Lung (tissue), 12 donors: ENCODE results near the gene PCSK9. TPM values are rescaled to one million over a fixed set of nuclear protein-coding genes. Genes with fewer than 3 reads are reported as not detected.

Source experiments
- ATAC-seq: fragments of 200-7000 bp; cut with Tn5 transposase; one replicate; pipeline ENCODE4 v1.9.1; 2020; ENCODE audit warnings: moderate number of reproducible peaks; ENCODE audit not compliant: insufficient read depth, low FRiP score
- DNase-seq, 3 donors: peaks; one replicate each; pipeline ENCODE4 v3.0.0-alpha.2; 2013 to 2017
- H3K27ac ChIP-seq, 2 donors: one replicate each; pipeline ENCODE4 v1.5.1; 2013; ENCODE audit warnings: mild to moderate bottlenecking in 2 of 2, moderate library complexity in 2 of 2, control low read depth in 1 of 2, inconsistent platforms in 1 of 2, low read depth in 1 of 2, low read length in 1 of 2
- H3K27me3 ChIP-seq, 3 donors: one replicate each; pipeline ENCODE4 v1.5.1; 2013; ENCODE audit warnings: low read length in 2 of 3; ENCODE audit not compliant: control insufficient read depth in 3 of 3, insufficient read depth in 3 of 3
- H3K36me3 ChIP-seq, 4 donors: one replicate each; pipeline ENCODE4 v1.5.1; 2013; ENCODE audit warnings: low read length in 4 of 4, mild to moderate bottlenecking in 1 of 4, moderate library complexity in 1 of 4; ENCODE audit not compliant: control insufficient read depth in 4 of 4, insufficient read depth in 4 of 4
- H3K4me1 ChIP-seq, 5 donors: one replicate each; pipeline ENCODE4 v1.5.1; 2013; ENCODE audit warnings: low read length in 5 of 5, mild to moderate bottlenecking in 2 of 5, moderate library complexity in 1 of 5; ENCODE audit not compliant: control insufficient read depth in 5 of 5, insufficient read depth in 5 of 5
- H3K4me3 ChIP-seq: one replicate; pipeline ENCODE4 v1.5.1; 2013; ENCODE audit warnings: mild to moderate bottlenecking, control low read depth, moderate library complexity
- H3K9ac ChIP-seq, 2 donors: one replicate each; pipeline ENCODE4 v1.5.1; 2013; ENCODE audit warnings: low read length in 2 of 2, control low read depth in 1 of 2; ENCODE audit not compliant: insufficient read depth in 1 of 2
- H3K9me3 ChIP-seq, 4 donors: one replicate each; pipeline ENCODE4 v1.5.1; 2013; ENCODE audit warnings: low read length in 3 of 4, mild to moderate bottlenecking in 1 of 4, moderate library complexity in 1 of 4; ENCODE audit not compliant: control insufficient read depth in 4 of 4, insufficient read depth in 3 of 4
- CTCF ChIP-seq: IDR thresholded peaks from 2 replicates; pipeline ENCODE4 v1.5.1; 2012; ENCODE audit warnings: mild to moderate bottlenecking; ENCODE audit errors: control extremely low read depth, extremely low read depth
- WGBS, 2 donors: extraction: QIAGEN DNeasy Blood & Tissue Kit; methylation state at CpG; one replicate each; pipeline ENCODE4 v1.1.7; 2013; 5-methylcytosine and 5-hydroxymethylcytosine counted together
- polyA plus RNA-seq, 2 donors: library from polyadenylated mRNA; stranded (reverse); fragments of 200-250 nt; gene quantifications; one replicate each; pipeline ENCODE4 v1.2.1, GENCODE V29; 2013
- total RNA-seq, 2 donors: library from RNA; depleted of rRNA in 1 of 2; stranded (reverse); fragments of >200 nt in 1 of 2; gene quantifications; one replicate each; pipeline ENCODE4 v1.2.1, GENCODE V29; 2014 to 2021
- donor health status: control.
- donor health status: control.
- donor health status: Bipolar disorder and iron deficiency.
- donor health status: healthy.
- donor health status: DM: yes; HTN: yes; CAD: no.

The PCSK9 gene
- total and polyA plus RNA-seq, 4 donors = 13.0 to 47.2 (median 21.0) TPM

- no peak for TF ChIP-seq CTCF
- DNase-seq = no peak
- Histone ChIP-seq H3K9ac (no peak overlapping the region), H3K4me1 (peaks cover 0 to 5% (median 3%) of the 10 kb centered on the region in 5 donors), H3K27ac (peak overlapping the region in 1 of 2 donors; percentile 86), H3K9me3 (no peaks in the 10 kb centered on the region), H3K36me3 (peaks cover 11 to 30% (median 21%) of the 10 kb centered on the region in 4 donors), H3K27me3 (no peaks in the 10 kb centered on the region), H3K4me3 (no peak overlapping the region)
- no peak for ATAC-seq
- 91 to 95% methylated on average over 17 of the region's 17 CpGs for WGBS, 2 donors
These were observed 27.9 kb downstream of the PCSK9 start for GRCh38 chr1:55067022-55067778.

GRCh38 chr1:55067914-55068313 is 28.6 kb downstream of the PCSK9 start:
- Histone ChIP-seq H3K27ac (no peak overlapping the region), H3K9me3 (no peaks in the 10 kb centered on the region), H3K9ac (no peak overlapping the region), H3K27me3 (no peaks in the 10 kb centered on the region), H3K36me3 (peaks cover 18 to 34% (median 26%) of the 10 kb centered on the region in 4 donors), H3K4me1 (peaks cover 0 to 5% (median 3%) of the 10 kb centered on the region in 5 donors), H3K4me3 (no peak overlapping the region)
- no peak for ATAC-seq
- TF ChIP-seq CTCF = no peak
- 81 to 83% methylated on average over 1 of the region's 1 CpG for WGBS, 2 donors
- no peak for DNase-seq

- Histone ChIP-seq H3K4me3 (no peak overlapping the region), H3K27me3 (no peaks in the 10 kb centered on the region), H3K9ac (no peak overlapping the region), H3K27ac (no peak overlapping the region), H3K9me3 (no peaks in the 10 kb centered on the region), H3K4me1 (peaks cover 0 to 5% (median 3%) of the 10 kb centered on the region in 5 donors), H3K36me3 (peaks cover 25 to 35% (median 31%) of the 10 kb centered on the region in 4 donors)
- no peak for TF ChIP-seq CTCF
- ATAC-seq = no peak
- WGBS, 2 donors = 97% methylated on average over 9 of the region's 9 CpGs
- DNase-seq = no peak
These were observed 29.3 kb downstream of the PCSK9 start for GRCh38 chr1:55068638-55069037.

- peaks cover 0 to 4% (median 2%) of the 10 kb centered on the region in 5 donors for H3K4me1 ChIP-seq
- H3K4me3 ChIP-seq = no peak overlapping the region
- no peak for TF ChIP-seq CTCF
- DNase-seq (no peak), ATAC-seq (no peak)
- H3K27ac ChIP-seq = no peak overlapping the region
- H3K36me3 ChIP-seq = peaks cover 27 to 35% (median 35%) of the 10 kb centered on the region in 4 donors
- no peaks in the 10 kb centered on the region for H3K27me3 ChIP-seq
- 94 to 97% methylated on average over 7 of the region's 7 CpGs for WGBS, 2 donors
- H3K9me3 ChIP-seq = no peaks in the 10 kb centered on the region
- H3K9ac ChIP-seq = no peak overlapping the region
These were observed 29.9 kb downstream of the PCSK9 start for GRCh38 chr1:55069280-55069679.
